ENCODE data around the gene CMTM2.

The CMTM2 gene

GRCh38 chr16:66614161-66614802, 35.0 kb downstream of the CMTM2 start:
- no peak for TF ChIP-seq SPI1 (IDR thresholded peaks at IDR 0.05; ENCODE audit: borderline replicate concordance, low read depth)
- no peak for TF ChIP-seq REST (IDR thresholded peaks at IDR 0.05; ENCODE audit: insufficient replicate concordance, low read depth)
- no peak for TF ChIP-seq GABPA (IDR thresholded peaks at IDR 0.05; ENCODE audit: low read depth)
- no peak for TF ChIP-seq POLR2AphosphoS5 (IDR thresholded peaks at IDR 0.05; ENCODE audit: low read depth)
- no peak for TF ChIP-seq CTCF (IDR thresholded peaks at IDR 0.05; ENCODE audit: insufficient read depth, low read length)
- Histone ChIP-seq H3K27me3 (ENCODE audit: insufficient read depth, poor library complexity, severe bottlenecking) (no peaks in the 10 kb centered on the region), H3K27ac (replicated peaks) (no peak overlapping the region), H3K4me3 (replicated peaks; ENCODE audit: insufficient read depth, low read length) (no peak overlapping the region)
- no peak for DNase-seq (ENCODE audit: low read depth in 1 of 2, low spot score in 1 of 2)

GRCh38 chr16:66616169-66616568, 36.9 kb downstream of the CMTM2 start:
- TF ChIP-seq CTCF (IDR thresholded peaks at IDR 0.05; ENCODE audit: insufficient read depth, low read length) (no peak), GABPA (IDR thresholded peaks at IDR 0.05; ENCODE audit: low read depth) (no peak), POLR2AphosphoS5 (IDR thresholded peaks at IDR 0.05; ENCODE audit: low read depth) (no peak), REST (IDR thresholded peaks at IDR 0.05; ENCODE audit: insufficient replicate concordance, low read depth) (no peak), SPI1 (IDR thresholded peaks at IDR 0.05; ENCODE audit: borderline replicate concordance, low read depth) (no peak)
- Histone ChIP-seq H3K4me3 (replicated peaks; ENCODE audit: insufficient read depth, low read length) (no peak overlapping the region), H3K27ac (replicated peaks) (no peak overlapping the region), H3K27me3 (ENCODE audit: insufficient read depth, poor library complexity, severe bottlenecking) (no peaks in the 10 kb centered on the region)
- DNase-seq (ENCODE audit: low read depth in 1 of 2, low spot score in 1 of 2) = no peak

GRCh38 chr16:66616592-66616991, 37.3 kb downstream of the CMTM2 start:
- no peak for TF ChIP-seq REST (IDR thresholded peaks at IDR 0.05; ENCODE audit: insufficient replicate concordance, low read depth)
- TF ChIP-seq POLR2AphosphoS5 (IDR thresholded peaks at IDR 0.05; ENCODE audit: low read depth) = no peak
- TF ChIP-seq SPI1 (IDR thresholded peaks at IDR 0.05; ENCODE audit: borderline replicate concordance, low read depth) = no peak
- no peak for TF ChIP-seq GABPA (IDR thresholded peaks at IDR 0.05; ENCODE audit: low read depth)
- TF ChIP-seq CTCF (IDR thresholded peaks at IDR 0.05; ENCODE audit: insufficient read depth, low read length) = no peak
- DNase-seq (ENCODE audit: low read depth in 1 of 2, low spot score in 1 of 2) = no peak
- Histone ChIP-seq H3K4me3 (replicated peaks; ENCODE audit: insufficient read depth, low read length) (no peak overlapping the region), H3K27me3 (ENCODE audit: insufficient read depth, poor library complexity, severe bottlenecking) (no peaks in the 10 kb centered on the region), H3K27ac (replicated peaks) (no peak overlapping the region)
